Stimulated activated CD4-positive, alpha-beta T cell treated with anti-CD3 and anti-CD28 coated beads, Interleukin-12 subunit alpha, Interleukin-12 subunit beta, amount 100 ng/mL, for 48 hours (primary cell): ENCODE results near the gene LRFN5.
"Not testable (repeated sequence)": the region's sequence is repeated elsewhere in the genome, so short reads cannot be mapped to it uniquely, and the experiment has no call there.

Experiments
- DNase-seq, 3 donors: peaks; one replicate each; pipeline ENCODE4 v3.0.0-alpha.2; 2020; ENCODE audit warnings: low read depth in 2 of 3, low spot score in 1 of 3

LRFN5 gene

GRCh38 chr14:41891624-41892023 is 284.9 kb downstream of the LRFN5 start:
- no peak for DNase-seq

GRCh38 chr14:41899416-41899815 is 292.7 kb downstream of the LRFN5 start:
- DNase-seq, result no peak

- DNase-seq, result no peak
Measured at GRCh38 chr14:41900644-41901043, 294.0 kb downstream of the LRFN5 start.

- DNase-seq, result no peak
Measured at GRCh38 chr14:41901089-41901488, 294.4 kb downstream of the LRFN5 start.

GRCh38 chr14:41905394-41905964 is 298.8 kb downstream of the LRFN5 start:
- DNase-seq, result no peak

- not testable (repeated sequence) for DNase-seq
Measured at GRCh38 chr14:41911155-41911554, 304.5 kb downstream of the LRFN5 start.

GRCh38 chr14:41913398-41913797 is 306.7 kb downstream of the LRFN5 start:
- DNase-seq, result no peak

GRCh38 chr14:41915732-41916131 is 309.1 kb downstream of the LRFN5 start:
- no peak for DNase-seq

GRCh38 chr14:41916313-41916712 is 309.6 kb downstream of the LRFN5 start:
- DNase-seq, result no peak

GRCh38 chr14:41925409-41925808 is 318.7 kb downstream of the LRFN5 start:
- no peak for DNase-seq

- no peak for DNase-seq
Measured at GRCh38 chr14:41950428-41951151, 343.9 kb downstream of the LRFN5 start.
